GM12878 (cell line): Measurements from ENCODE around the gene DOCK1. TPM values are rescaled to one million over a fixed set of nuclear protein-coding genes. Genes with fewer than 3 reads are reported as not detected.

Experiments used
- CEBPB ChIP-seq, 2 experiments: fragments of 150-350 bp in 1 of 2; IDR thresholded peaks; 2 replicates each; pipeline ENCODE4 v1.6.1; 2012 to 2014; ENCODE audit warnings: low read depth in 2 of 2, low read length in 2 of 2, borderline replicate concordance in 1 of 2, inconsistent platforms in 1 of 2
- CHD1 ChIP-seq: IDR thresholded peaks from 2 replicates; pipeline ENCODE4 v1.6.1; 2012; ENCODE audit warnings: low read depth, low read length, improper control_type of control experiment
- CREB1 ChIP-seq: IDR thresholded peaks from 2 replicates; pipeline ENCODE4 v1.6.1; 2012; ENCODE audit warnings: low read depth, mild to moderate bottlenecking, inconsistent platforms
- GATAD2B ChIP-seq: fragments of 450-650 bp; conservative IDR thresholded peaks from 2 replicates; pipeline ENCODE4 v1.6.1; 2017; ENCODE audit warnings: low read depth, mild to moderate bottlenecking, moderate library complexity
- IRF5 ChIP-seq: fragments of 450-650 bp; IDR thresholded peaks from 2 replicates; pipeline ENCODE4 v1.6.1; 2017; ENCODE audit warnings: borderline replicate concordance
- MAX ChIP-seq: IDR thresholded peaks from 2 replicates; pipeline ENCODE4 v1.6.1; 2012; ENCODE audit warnings: low read depth, low read length, improper control_type of control experiment
- MEF2B ChIP-seq: fragments of 450-650 bp; IDR thresholded peaks from 2 replicates; pipeline ENCODE4 v1.6.1; 2018; ENCODE audit warnings: mild to moderate bottlenecking, moderate library complexity; ENCODE audit not compliant: partially characterized antibody, poor library complexity, severe bottlenecking
- SMAD1 ChIP-seq: fragments of 450-650 bp; IDR thresholded peaks from 2 replicates; pipeline ENCODE4 v1.6.1; 2018; ENCODE audit warnings: mild to moderate bottlenecking, low read depth; ENCODE audit not compliant: partially characterized antibody
- SMAD5 ChIP-seq: IDR thresholded peaks from 2 replicates; pipeline ENCODE4 v1.6.1; 2016; ENCODE audit warnings: antibody characterized with exemption, low read depth
- ZNF687 ChIP-seq: fragments of 450-650 bp; IDR thresholded peaks from 2 replicates; pipeline ENCODE4 v1.6.1; 2017; ENCODE audit warnings: mild to moderate bottlenecking, moderate library complexity
- polyA plus RNA-seq, 11 experiments: library from polyadenylated mRNA; depleted of rRNA in 4 of 11; unstranded in 6 of 11; stranded (reverse) in 5 of 11; fragments of >200 nt; fragmentation: Nextera tagmentation in 4 of 11; fragmentation: Illumina TruSeq in 1 of 11; extraction: Ambion mirVana in 4 of 11; extraction: Trizol in 1 of 11; gene quantifications; 1 replicate in 1 of 11; 2 replicates in 10 of 11; pipeline versions ENCODE4 v1.2.1 to v1.2.3, GENCODE V29; 2011 to 2016; ENCODE audit warnings: inconsistent platforms in 2 of 11, missing spikeins in 2 of 11, low read depth in 1 of 11
- total RNA-seq, 4 experiments: library from RNA; depleted of rRNA in 3 of 4; stranded (reverse); fragments of >200 nt in 3 of 4; fragmentation: Illumina TruSeq in 1 of 4; extraction: Trizol in 1 of 4; gene quantifications; 2 replicates each; pipeline versions ENCODE4 v1.2.1 to v1.2.3, GENCODE V29; 2013 to 2021
- TF ChIP-seq, protein P1 (sequence below), 3 experiments: IDR thresholded peaks in 2 of 3; conservative IDR thresholded peaks in 1 of 3; 2 replicates each; pipeline ENCODE4 v1.5.1; 2011; ENCODE audit warnings: low read depth in 3 of 3, low read length in 3 of 3, mild to moderate bottlenecking in 3 of 3, control low read depth in 2 of 3, moderate library complexity in 2 of 3, inconsistent platforms in 1 of 3, mixed read lengths in 1 of 3; ENCODE audit not compliant: control insufficient read depth in 2 of 3, insufficient read depth in 1 of 3; ENCODE audit errors: extremely low read depth in 1 of 3
- TF ChIP-seq, protein P2 (sequence below): fragments of 450-650 bp; formaldehyde crosslinking; IDR thresholded peaks from 2 replicates; pipeline ENCODE4 v1.5.0; 2022; ENCODE audit warnings: mild to moderate bottlenecking, missing genetic modification characterization

Gene DOCK1
- total and polyA plus RNA-seq, 10 of the 15 experiments (the other 5 are each of a cell fraction or from before 2014, with no cell fraction given), result 0.05 to 0.18 TPM; not detected in 8

DNA sequence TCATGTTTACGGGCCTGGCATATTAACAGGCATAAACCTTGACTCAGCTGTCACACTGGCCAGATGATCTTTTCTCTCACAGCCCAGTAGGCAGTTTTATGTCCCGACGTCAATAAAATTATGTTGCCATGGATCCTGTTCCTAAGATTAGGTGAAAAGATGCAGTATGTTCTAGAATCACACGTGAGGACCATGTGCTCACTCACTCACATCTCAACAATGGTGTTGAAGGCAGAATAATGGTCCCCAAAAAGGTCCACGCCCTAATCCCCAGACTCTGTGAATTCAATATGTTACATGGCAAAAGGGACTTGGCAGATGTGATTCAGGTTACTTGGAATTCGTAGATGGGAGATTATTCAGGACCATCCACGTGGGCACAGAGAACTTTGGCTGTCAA lies 3.5 kb downstream of the DOCK1 start (continued):
- TF ChIP-seq ZNF687 (no peak), SMAD5 (no peak), CHD1 (no peak), SMAD1 (no peak), IRF5 (no peak), MEF2B (no peak), GATAD2B (no peak), CREB1 (no peak), CEBPB (IDR thresholded peaks at IDR 0.05; ENCODE audit: borderline replicate concordance in 1 of 2, low read depth in 2 of 2, low read length in 2 of 2) (no peak), MAX (no peak)
- TF ChIP-seq, protein P1, sequence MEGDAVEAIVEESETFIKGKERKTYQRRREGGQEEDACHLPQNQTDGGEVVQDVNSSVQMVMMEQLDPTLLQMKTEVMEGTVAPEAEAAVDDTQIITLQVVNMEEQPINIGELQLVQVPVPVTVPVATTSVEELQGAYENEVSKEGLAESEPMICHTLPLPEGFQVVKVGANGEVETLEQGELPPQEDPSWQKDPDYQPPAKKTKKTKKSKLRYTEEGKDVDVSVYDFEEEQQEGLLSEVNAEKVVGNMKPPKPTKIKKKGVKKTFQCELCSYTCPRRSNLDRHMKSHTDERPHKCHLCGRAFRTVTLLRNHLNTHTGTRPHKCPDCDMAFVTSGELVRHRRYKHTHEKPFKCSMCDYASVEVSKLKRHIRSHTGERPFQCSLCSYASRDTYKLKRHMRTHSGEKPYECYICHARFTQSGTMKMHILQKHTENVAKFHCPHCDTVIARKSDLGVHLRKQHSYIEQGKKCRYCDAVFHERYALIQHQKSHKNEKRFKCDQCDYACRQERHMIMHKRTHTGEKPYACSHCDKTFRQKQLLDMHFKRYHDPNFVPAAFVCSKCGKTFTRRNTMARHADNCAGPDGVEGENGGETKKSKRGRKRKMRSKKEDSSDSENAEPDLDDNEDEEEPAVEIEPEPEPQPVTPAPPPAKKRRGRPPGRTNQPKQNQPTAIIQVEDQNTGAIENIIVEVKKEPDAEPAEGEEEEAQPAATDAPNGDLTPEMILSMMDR (IDR thresholded peaks at IDR 0.05 in 2 of 3, conservative IDR thresholded peaks at IDR 0.05 in 1 of 3; ENCODE audit: control insufficient read depth in 2 of 3, extremely low read depth in 1 of 3, insufficient read depth in 1 of 3, low read depth in 3 of 3, low read length in 3 of 3), result no peak
- TF ChIP-seq, protein P2, sequence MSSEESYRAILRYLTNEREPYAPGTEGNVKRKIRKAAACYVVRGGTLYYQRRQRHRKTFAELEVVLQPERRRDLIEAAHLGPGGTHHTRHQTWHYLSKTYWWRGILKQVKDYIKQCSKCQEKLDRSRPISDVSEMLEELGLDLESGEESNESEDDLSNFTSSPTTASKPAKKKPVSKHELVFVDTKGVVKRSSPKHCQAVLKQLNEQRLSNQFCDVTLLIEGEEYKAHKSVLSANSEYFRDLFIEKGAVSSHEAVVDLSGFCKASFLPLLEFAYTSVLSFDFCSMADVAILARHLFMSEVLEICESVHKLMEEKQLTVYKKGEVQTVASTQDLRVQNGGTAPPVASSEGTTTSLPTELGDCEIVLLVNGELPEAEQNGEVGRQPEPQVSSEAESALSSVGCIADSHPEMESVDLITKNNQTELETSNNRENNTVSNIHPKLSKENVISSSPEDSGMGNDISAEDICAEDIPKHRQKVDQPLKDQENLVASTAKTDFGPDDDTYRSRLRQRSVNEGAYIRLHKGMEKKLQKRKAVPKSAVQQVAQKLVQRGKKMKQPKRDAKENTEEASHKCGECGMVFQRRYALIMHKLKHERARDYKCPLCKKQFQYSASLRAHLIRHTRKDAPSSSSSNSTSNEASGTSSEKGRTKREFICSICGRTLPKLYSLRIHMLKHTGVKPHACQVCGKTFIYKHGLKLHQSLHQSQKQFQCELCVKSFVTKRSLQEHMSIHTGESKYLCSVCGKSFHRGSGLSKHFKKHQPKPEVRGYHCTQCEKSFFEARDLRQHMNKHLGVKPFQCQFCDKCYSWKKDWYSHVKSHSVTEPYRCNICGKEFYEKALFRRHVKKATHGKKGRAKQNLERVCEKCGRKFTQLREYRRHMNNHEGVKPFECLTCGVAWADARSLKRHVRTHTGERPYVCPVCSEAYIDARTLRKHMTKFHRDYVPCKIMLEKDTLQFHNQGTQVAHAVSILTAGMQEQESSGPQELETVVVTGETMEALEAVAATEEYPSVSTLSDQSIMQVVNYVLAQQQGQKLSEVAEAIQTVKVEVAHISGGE, result no peak
